Measurements from ENCODE around the gene THSD1. TPM values are rescaled to one million over a fixed set of nuclear protein-coding genes. Genes with fewer than 3 reads are reported as not detected.

The THSD1 gene
- total RNA-seq, 1 experiment from 2014 or later = 0.39 TPM

GRCh38 chr13:52394586-52394985 is 11.4 kb downstream of the THSD1 start:
- no peaks in the 10 kb centered on the region for H3K27me3 Mint-ChIP-seq (ENCODE audit: low read depth)
- no peak overlapping the region for H3K27ac Mint-ChIP-seq
- H3K4me3 Mint-ChIP-seq = no peak overlapping the region
- ChIA-PET POLR2A (no interaction called here), CTCF (no interaction called here)
- H3K4me1 Mint-ChIP-seq = no peaks in the 10 kb centered on the region
- H3K36me3 Mint-ChIP-seq = no peaks in the 10 kb centered on the region
- ATAC-seq (no peak), DNase-seq (ENCODE audit: low spot score) (no peak)
- H3K9me3 Mint-ChIP-seq = no peaks in the 10 kb centered on the region
- TF ChIP-seq MXD4 (CRISPR knock-in tag; IDR thresholded peaks at IDR 0.05; ENCODE audit: borderline replicate concordance) (no peak), GRHL2 (CRISPR knock-in tag; IDR thresholded peaks at IDR 0.05; ENCODE audit: insufficient replicate concordance, severe bottlenecking) (no peak), E2F4 (CRISPR knock-in tag; IDR thresholded peaks at IDR 0.05; ENCODE audit: borderline replicate concordance, low read depth) (no peak), USF2 (CRISPR knock-in tag; IDR thresholded peaks at IDR 0.05) (no peak), FOXK1 (CRISPR knock-in tag; IDR thresholded peaks at IDR 0.05) (no peak), SMAD3 (CRISPR knock-in tag; IDR thresholded peaks at IDR 0.05; ENCODE audit: borderline replicate concordance) (no peak), IRF1 (CRISPR knock-in tag; IDR thresholded peaks at IDR 0.05) (no peak), RELA (CRISPR knock-in tag; IDR thresholded peaks at IDR 0.05; ENCODE audit: borderline replicate concordance) (no peak), ZNF281 (CRISPR knock-in tag; IDR thresholded peaks at IDR 0.05) (no peak), MAX (CRISPR knock-in tag; IDR thresholded peaks at IDR 0.05) (no peak)

GRCh38 chr13:52393572-52394357 is 12.2 kb downstream of the THSD1 start:
- no peak for DNase-seq (ENCODE audit: low spot score)
- no peak for ATAC-seq
- CTCF ChIA-PET = no interaction called here
- Mint-ChIP-seq H3K4me1 (no peaks in the 10 kb centered on the region), H3K4me3 (no peak overlapping the region), H3K27me3 (ENCODE audit: low read depth) (no peaks in the 10 kb centered on the region), H3K27ac (no peak overlapping the region), H3K36me3 (no peaks in the 10 kb centered on the region), H3K9me3 (no peaks in the 10 kb centered on the region)
- POLR2A ChIA-PET = no interaction called here
- no peak for TF ChIP-seq USF2 (CRISPR knock-in tag; IDR thresholded peaks at IDR 0.05)
- TF ChIP-seq ATF2 (CRISPR knock-in tag; IDR thresholded peaks at IDR 0.05; ENCODE audit: borderline replicate concordance, low read depth) = no peak
- no peak for TF ChIP-seq MYBL2 (CRISPR knock-in tag; IDR thresholded peaks at IDR 0.05)
- TF ChIP-seq KAT7 (CRISPR knock-in tag; IDR thresholded peaks at IDR 0.05; ENCODE audit: borderline replicate concordance) = no peak
- TF ChIP-seq GRHL2 (CRISPR knock-in tag; IDR thresholded peaks at IDR 0.05; ENCODE audit: insufficient replicate concordance, severe bottlenecking) = no peak
- no peak for TF ChIP-seq PREB (CRISPR knock-in tag; IDR thresholded peaks at IDR 0.05; ENCODE audit: borderline replicate concordance)
- TF ChIP-seq IRF1 (CRISPR knock-in tag; IDR thresholded peaks at IDR 0.05) = no peak
- TF ChIP-seq CREM (CRISPR knock-in tag; IDR thresholded peaks at IDR 0.05) = no peak
- no peak for TF ChIP-seq E2F5 (CRISPR knock-in tag; IDR thresholded peaks at IDR 0.05)
- no peak for TF ChIP-seq SP1 (CRISPR knock-in tag; conservative IDR thresholded peaks at IDR 0.05)
- no peak for TF ChIP-seq NR2C2 (CRISPR knock-in tag; IDR thresholded peaks at IDR 0.05)
- no peak for TF ChIP-seq ATF3 (CRISPR knock-in tag; conservative IDR thresholded peaks at IDR 0.05)
